HepG2 (cell line): ENCODE results near the gene HDAC5. TPM values are rescaled to one million over a fixed set of nuclear protein-coding genes. Genes with fewer than 3 reads are reported as not detected.

ENCODE experiments used
- CEBPZ ChIP-seq: IDR thresholded peaks from 2 replicates; pipeline ENCODE4 v1.6.1; 2012; ENCODE audit warnings: low read length, improper control_type of control experiment
- FOXK1 ChIP-seq: sonication (generic); formaldehyde crosslinking; IDR thresholded peaks from 2 replicates; pipeline ENCODE4 v1.4.0; 2020; ENCODE audit warnings: low read depth, missing genetic modification reagents, borderline replicate concordance
- HOXA7 ChIP-seq: sonication (generic); formaldehyde crosslinking; IDR thresholded peaks from 2 replicates; pipeline ENCODE4 v1.8.1; 2022; ENCODE audit warnings: mild to moderate bottlenecking, missing genetic modification reagents, moderate library complexity
- MAX ChIP-seq: IDR thresholded peaks from 2 replicates; pipeline ENCODE4 v1.6.1; 2012; ENCODE audit warnings: inconsistent platforms
- NONO ChIP-seq, 2 experiments: fragments of 450-650 bp in 1 of 2; sonication (generic) in 1 of 2; formaldehyde crosslinking in 1 of 2; IDR thresholded peaks in 1 of 2; conservative IDR thresholded peaks in 1 of 2; 2 replicates each; pipeline versions ENCODE4 v1.6.1 to v1.8.0; 2017 to 2022; ENCODE audit warnings: mild to moderate bottlenecking in 1 of 2, missing genetic modification reagents in 1 of 2, moderate library complexity in 1 of 2
- RBFOX2 ChIP-seq: fragments of 200-400 bp; formaldehyde crosslinking; IDR thresholded peaks from 2 replicates; pipeline ENCODE4 v1.6.1; 2017; ENCODE audit warnings: low read depth, mild to moderate bottlenecking, low read length
- SPEN ChIP-seq: sonication (generic); formaldehyde crosslinking; IDR thresholded peaks from 2 replicates; pipeline ENCODE4 v1.5.1; 2020; ENCODE audit warnings: low read depth, mild to moderate bottlenecking, missing genetic modification reagents
- ZMYM4 ChIP-seq: sonication (generic); formaldehyde crosslinking; IDR thresholded peaks from 2 replicates; pipeline ENCODE4 v1.8.1; 2023; ENCODE audit warnings: mild to moderate bottlenecking, missing genetic modification reagents
- ZNF24 ChIP-seq: fragments of 450-650 bp; IDR thresholded peaks from 2 replicates; pipeline ENCODE4 v1.6.1; 2017; ENCODE audit warnings: antibody characterized with exemption, mild to moderate bottlenecking
- ZNF550 ChIP-seq: sonication (generic); formaldehyde crosslinking; IDR thresholded peaks from 2 replicates; pipeline ENCODE4 v1.4.0; 2020; ENCODE audit warnings: mild to moderate bottlenecking, missing genetic modification reagents, borderline replicate concordance
- ZNF850 ChIP-seq: sonication (generic); formaldehyde crosslinking; conservative IDR thresholded peaks from 2 replicates; pipeline ENCODE4 v1.9.0; 2021; ENCODE audit warnings: mild to moderate bottlenecking, missing genetic modification reagents
- polyA plus RNA-seq, 8 experiments: library from polyadenylated mRNA; depleted of rRNA in 3 of 8; stranded (reverse) in 7 of 8; unstranded in 1 of 8; fragments of >200 nt; fragmentation: Illumina TruSeq in 4 of 8; extraction: Trizol in 4 of 8; gene quantifications; 2 replicates each; pipeline versions ENCODE4 v1.2.1 to v1.2.3, GENCODE V29; 2011 to 2016; ENCODE audit warnings: low read depth in 4 of 8, missing spikeins in 1 of 8, mixed read lengths in 1 of 8; ENCODE audit not compliant: insufficient read depth in 1 of 8
- total RNA-seq, 5 experiments: library from RNA; depleted of rRNA; stranded (reverse); fragments of >200 nt; fragmentation: Illumina TruSeq; extraction: Trizol; gene quantifications; 2 replicates each; pipeline ENCODE4 v1.2.3, GENCODE V29; 2016; ENCODE audit warnings: low read depth in 1 of 5
- TF ChIP-seq, protein P1 (sequence below): sonication (generic); formaldehyde crosslinking; IDR thresholded peaks from 2 replicates; pipeline ENCODE4 v1.5.1; 2020; ENCODE audit warnings: mild to moderate bottlenecking, missing genetic modification reagents, borderline replicate concordance
- TF ChIP-seq, protein P2 (sequence below): sonication (generic); formaldehyde crosslinking; IDR thresholded peaks from 2 replicates; pipeline ENCODE4 v1.8.0; 2022; ENCODE audit warnings: low read depth, missing genetic modification reagents

Gene HDAC5
- total and polyA plus RNA-seq, 2 of the 13 experiments (the other 11 are each of a cell fraction or from before 2014, with no cell fraction given) = 46.4 to 85.4 TPM

GRCh38 chr17:44170135-44170498, 46.7 kb upstream of the HDAC5 start (continued):
- no peak for TF ChIP-seq CEBPZ
- no peak for TF ChIP-seq ZNF850
- no peak for TF ChIP-seq MAX
- TF ChIP-seq FOXK1 (CRISPR knock-in tag) = no peak
- TF ChIP-seq, protein P1, sequence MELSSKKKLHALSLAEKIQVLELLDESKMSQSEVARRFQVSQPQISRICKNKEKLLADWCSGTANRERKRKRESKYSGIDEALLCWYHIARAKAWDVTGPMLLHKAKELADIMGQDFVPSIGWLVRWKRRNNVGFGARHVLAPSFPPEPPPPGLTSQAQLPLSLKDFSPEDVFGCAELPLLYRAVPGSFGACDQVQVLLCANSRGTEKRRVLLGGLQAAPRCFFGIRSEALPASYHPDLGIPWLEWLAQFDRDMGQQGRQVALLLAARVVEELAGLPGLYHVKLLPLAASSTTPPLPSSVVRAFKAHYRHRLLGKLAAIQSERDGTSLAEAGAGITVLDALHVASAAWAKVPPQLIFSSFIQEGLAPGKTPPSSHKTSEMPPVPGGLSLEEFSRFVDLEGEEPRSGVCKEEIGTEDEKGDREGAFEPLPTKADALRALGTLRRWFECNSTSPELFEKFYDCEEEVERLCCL (CRISPR knock-in tag) = no peak
- TF ChIP-seq HOXA7 (CRISPR knock-in tag) = no peak
- TF ChIP-seq SPEN = no peak
- TF ChIP-seq ZNF550 (CRISPR knock-in tag) = 0 out of 2 replicates have a peak, but pooled peaks have one; percentile 3
- no peak for TF ChIP-seq ZNF24
- TF ChIP-seq ZMYM4 = no peak
- no peak for TF ChIP-seq RBFOX2
- no peak for TF ChIP-seq NONO (IDR thresholded peaks at IDR 0.05)
- 0 out of 2 replicates have a peak, but pooled peaks have one; percentile 32 for TF ChIP-seq NONO (CRISPR knock-in tag; conservative IDR thresholded peaks at IDR 0.05)
- TF ChIP-seq, protein P2, sequence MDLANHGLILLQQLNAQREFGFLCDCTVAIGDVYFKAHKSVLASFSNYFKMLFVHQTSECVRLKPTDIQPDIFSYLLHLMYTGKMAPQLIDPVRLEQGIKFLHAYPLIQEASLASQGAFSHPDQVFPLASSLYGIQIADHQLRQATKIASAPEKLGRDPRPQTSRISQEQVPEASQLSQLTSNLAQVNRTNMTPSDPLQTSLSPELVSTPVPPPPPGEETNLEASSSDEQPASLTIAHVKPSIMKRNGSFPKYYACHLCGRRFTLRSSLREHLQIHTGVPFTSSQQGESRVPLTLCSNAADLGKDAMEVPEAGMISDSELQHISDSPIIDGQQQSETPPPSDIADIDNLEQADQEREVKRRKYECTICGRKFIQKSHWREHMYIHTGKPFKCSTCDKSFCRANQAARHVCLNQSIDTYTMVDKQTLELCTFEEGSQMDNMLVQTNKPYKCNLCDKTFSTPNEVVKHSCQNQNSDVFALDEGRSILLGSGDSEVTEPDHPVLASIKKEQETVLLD (CRISPR knock-in tag) = no peak
